ENCODE measurements around the gene NDRG3.

NDRG3 gene

DNA sequence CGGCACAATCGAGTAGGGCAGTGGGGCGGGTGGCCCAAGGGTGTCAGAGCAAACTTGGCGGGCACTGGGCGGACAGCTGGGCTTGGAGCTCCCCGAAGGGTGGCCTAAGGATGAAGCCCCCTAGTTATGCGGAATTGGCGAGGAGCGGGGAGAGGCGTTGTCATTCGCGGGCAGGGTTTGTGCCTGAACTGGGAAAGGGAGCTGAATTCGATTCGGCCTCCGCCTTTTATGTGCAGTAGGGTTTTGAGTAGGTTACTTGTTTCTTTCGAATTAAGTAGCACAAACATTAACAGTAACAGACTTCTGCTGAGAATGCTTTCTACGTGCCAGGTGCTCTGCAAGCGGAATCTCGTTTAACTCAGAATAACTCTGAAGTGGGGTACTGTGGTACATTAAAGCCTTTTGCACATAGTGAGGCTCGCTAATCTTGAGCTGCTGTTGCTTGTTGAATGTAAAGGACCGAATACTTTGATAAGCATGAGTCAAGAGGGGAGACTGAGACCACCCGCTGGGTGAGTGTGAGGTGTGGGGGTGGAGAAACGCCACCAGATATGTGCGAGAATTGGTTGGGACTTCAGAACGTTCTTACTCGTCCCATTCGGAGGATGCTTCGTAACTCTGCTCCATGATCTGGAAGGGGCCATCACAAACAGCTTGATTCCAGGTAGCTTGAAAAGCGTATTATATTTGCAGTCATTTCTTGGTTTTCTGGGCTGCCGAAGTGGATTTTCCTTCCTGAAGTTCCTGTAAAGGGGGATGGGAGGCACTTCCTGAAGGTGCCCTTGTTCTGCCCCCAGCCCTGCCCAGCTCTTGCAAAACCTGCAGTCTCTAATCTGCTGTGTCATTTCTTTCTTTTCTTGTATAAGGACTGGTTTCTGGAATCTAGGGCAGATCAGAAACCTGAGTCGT, 139.5 kb downstream of the NDRG3 start:
- DNase-seq (ENCODE audit: low spot score) = peak; percentile 24

DNA sequence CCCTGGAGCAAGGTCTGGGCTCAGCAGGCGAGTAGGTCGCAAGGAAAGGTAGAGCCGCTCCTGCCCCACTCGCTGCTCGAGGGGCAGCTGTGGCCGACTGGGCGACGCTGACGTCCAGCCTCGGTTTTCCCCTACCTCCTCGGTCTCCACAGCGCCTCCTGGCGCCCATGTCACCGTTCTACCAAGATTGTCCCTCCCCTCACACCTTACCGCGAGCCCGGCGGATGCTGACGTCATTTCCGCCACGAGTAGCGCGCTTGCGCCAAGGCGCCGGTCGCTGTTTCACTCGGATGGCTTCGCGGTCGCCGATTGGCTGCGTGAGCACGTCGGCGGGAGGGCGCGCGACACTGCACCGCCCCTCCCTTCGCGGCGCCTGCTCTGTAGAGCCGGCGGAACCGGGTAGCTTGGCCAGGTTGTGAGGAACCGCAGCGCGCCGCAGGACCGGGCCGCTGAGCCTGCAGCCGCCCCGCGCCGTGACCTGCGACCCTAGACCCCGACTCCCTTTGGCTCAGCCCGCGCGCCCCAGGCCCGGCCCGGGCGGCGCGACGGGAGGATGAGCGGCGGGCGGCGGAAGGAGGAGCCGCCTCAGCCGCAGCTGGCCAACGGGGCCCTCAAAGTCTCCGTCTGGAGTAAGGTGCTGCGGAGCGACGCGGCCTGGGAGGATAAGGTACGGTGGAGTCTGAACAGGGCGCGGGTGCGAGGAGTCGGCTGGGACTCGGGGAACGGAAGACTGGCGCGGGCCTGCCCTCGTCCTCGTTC, 140.3 kb downstream of the NDRG3 start, which contains the start of gene RAB5IF:
Gene RAB5IF, plus strand, starts transcription at position 381 of the 759 bp plus-strand sequence. Its CDS starts 173 bp downstream, at position 554.
- peak; percentile 100 for DNase-seq (ENCODE audit: low spot score)

DNA sequence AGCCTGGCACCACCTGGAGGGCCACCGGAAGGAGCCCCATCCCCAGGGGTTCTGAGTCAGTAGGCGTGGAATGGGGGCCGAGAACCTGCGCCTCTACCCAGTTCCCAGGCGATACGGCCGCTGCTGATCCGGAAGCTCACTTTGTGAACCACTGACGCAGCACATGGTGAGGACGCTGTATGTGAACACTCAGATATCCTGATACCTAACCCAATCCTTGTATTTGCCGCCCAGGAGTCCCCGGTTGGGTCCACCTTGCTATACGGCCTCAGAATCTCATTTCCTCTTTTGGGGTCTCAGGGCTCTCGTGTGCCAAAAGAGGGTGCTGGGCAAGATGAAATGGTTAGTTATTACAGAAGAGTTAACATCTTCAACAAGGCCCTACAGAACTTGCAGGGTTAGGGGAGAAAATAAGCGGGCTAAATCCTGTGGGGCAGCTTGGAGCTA, 140.9 kb downstream of the NDRG3 start:
- DNase-seq (ENCODE audit: low spot score) = peak; percentile 52
